ENCODE data around the gene NF2.

Gene NF2

DNA sequence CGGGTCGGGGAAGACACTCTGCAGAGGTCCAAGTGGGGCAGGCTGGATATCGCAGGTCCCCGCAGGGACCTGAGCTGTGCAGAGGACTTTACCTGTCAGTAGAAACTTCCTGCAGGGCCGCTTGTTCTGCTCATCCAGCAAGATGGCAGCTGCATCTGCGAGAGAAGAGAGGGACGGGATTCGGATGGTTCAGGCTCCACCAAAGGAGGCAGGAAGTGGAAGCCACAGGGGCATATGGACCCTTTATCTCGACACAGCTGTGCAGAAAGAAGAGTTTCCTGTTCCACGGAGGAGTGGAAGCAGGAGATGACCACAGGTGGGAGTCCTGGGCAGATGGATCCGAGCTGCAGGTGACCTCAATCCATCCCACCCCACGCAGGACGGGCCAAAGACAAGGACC lies 138.9 kb downstream of the NF2 start:
- TF ChIP-seq, protein P1, sequence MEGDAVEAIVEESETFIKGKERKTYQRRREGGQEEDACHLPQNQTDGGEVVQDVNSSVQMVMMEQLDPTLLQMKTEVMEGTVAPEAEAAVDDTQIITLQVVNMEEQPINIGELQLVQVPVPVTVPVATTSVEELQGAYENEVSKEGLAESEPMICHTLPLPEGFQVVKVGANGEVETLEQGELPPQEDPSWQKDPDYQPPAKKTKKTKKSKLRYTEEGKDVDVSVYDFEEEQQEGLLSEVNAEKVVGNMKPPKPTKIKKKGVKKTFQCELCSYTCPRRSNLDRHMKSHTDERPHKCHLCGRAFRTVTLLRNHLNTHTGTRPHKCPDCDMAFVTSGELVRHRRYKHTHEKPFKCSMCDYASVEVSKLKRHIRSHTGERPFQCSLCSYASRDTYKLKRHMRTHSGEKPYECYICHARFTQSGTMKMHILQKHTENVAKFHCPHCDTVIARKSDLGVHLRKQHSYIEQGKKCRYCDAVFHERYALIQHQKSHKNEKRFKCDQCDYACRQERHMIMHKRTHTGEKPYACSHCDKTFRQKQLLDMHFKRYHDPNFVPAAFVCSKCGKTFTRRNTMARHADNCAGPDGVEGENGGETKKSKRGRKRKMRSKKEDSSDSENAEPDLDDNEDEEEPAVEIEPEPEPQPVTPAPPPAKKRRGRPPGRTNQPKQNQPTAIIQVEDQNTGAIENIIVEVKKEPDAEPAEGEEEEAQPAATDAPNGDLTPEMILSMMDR (conservative IDR thresholded peaks at IDR 0.05): no peak

DNA sequence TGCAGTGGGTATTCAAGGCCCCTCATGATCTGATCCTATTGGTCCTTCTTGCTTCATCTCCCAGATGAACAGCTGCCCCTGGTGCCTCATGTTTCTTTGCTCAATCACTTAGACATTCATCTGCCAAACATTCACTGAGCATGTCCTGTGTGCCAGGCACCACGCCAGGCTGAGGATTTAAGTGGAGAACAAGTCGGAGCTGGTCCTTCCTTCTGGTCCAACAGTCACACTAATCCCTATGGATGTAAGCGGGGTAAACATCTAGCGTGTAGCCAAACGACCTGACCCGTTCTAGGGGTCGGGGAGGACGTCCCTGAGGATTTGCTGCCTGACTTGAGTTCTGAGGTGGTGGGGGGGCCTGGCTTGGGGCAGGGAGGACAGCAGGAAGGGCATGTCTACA lies 141.5 kb downstream of the NF2 start:
- TF ChIP-seq, protein P1 (conservative IDR thresholded peaks at IDR 0.05): no peak
- H3K27ac ChIP-seq: no peak overlapping the region

More for the DNA sequence above, 138.9 kb downstream of the NF2 start:
- H3K27ac ChIP-seq: no peak overlapping the region

DNA sequence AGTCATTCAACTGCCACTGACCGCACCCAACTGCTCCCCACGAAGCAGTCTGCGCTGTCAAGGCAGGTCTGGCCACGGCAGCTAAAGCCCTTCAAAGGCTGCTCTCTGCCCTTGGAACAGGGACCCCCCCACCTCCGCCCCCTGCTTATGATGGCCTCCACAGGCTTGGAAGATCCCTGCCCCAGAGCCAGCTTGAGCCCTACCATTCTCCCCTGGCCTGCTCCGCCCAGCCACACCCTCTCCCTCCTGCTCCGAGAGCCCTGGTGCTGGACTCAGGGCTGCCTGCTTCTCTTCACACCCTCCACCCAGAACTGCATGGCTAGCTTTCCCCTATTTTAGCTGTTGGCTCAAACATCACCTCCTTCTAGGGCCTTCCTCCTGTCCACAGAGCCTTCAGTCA lies 144.4 kb downstream of the NF2 start:
- TF ChIP-seq, protein P1 (conservative IDR thresholded peaks at IDR 0.05): no peak
- H3K27ac ChIP-seq: no peak overlapping the region

All from VCaP (cell line).